CD14-positive monocyte (primary cell): ENCODE data around the gene ECSIT. TPM values are rescaled to one million over a fixed set of nuclear protein-coding genes. Genes with fewer than 3 reads are reported as not detected.

ENCODE experiments used
- DNase-seq, 3 donors: peaks; one replicate each; pipeline ENCODE4 v3.0.0-alpha.2; 2011 to 2022
- H2AFZ ChIP-seq: 2 replicates; pipeline ENCODE4 v1.6.0; 2012; ENCODE audit warnings: mild to moderate bottlenecking, low read depth, low read length, inconsistent platforms; ENCODE audit not compliant: insufficient read depth, poor library complexity, severe bottlenecking
- H3K27ac ChIP-seq, 2 donors: 1 replicate in 1 of 2; 2 replicates in 1 of 2; pipeline ENCODE4 v1.5.1; 2012 to 2013; ENCODE audit warnings: low read length in 2 of 2, control low read depth in 1 of 2, inconsistent platforms in 1 of 2, low read depth in 1 of 2, mild to moderate bottlenecking in 1 of 2
- H3K27me3 ChIP-seq, 2 donors: one replicate each; pipeline versions ENCODE4 v1.6.0 to v1.6.1; 2011 to 2013; ENCODE audit warnings: low read length in 2 of 2; ENCODE audit not compliant: control insufficient read depth in 2 of 2, insufficient read depth in 2 of 2
- H3K36me3 ChIP-seq, 2 donors: replicated peaks in 1 of 2; 1 replicate in 1 of 2; 2 replicates in 1 of 2; pipeline versions ENCODE4 v1.5.1 to v1.6.1; 2012 to 2013; ENCODE audit warnings: low read length in 2 of 2, control low read depth in 1 of 2, inconsistent platforms in 1 of 2, mild to moderate bottlenecking in 1 of 2; ENCODE audit not compliant: insufficient read depth in 2 of 2, control insufficient read depth in 1 of 2
- H3K4me1 ChIP-seq, 2 donors: 1 replicate in 1 of 2; 2 replicates in 1 of 2; pipeline versions ENCODE4 v1.5.1 to v1.6.1; 2012 to 2013; ENCODE audit warnings: low read length in 2 of 2, control low read depth in 1 of 2, inconsistent platforms in 1 of 2, mild to moderate bottlenecking in 1 of 2, moderate library complexity in 1 of 2; ENCODE audit not compliant: insufficient read depth in 2 of 2, control insufficient read depth in 1 of 2
- H3K4me2 ChIP-seq: replicated peaks from 2 replicates; pipeline ENCODE3; 2012; ENCODE audit warnings: low read length, moderate library complexity, mild to moderate bottlenecking; ENCODE audit not compliant: poor library complexity, severe bottlenecking; ENCODE audit errors: extremely low read depth
- H3K4me3 ChIP-seq, 3 experiments: fragments of 200-600 bp in 1 of 3; sonication (generic) in 1 of 3; replicated peaks in 1 of 3; 1 replicate in 2 of 3; 2 replicates in 1 of 3; pipeline ENCODE4 v1.5.1; 2011 to 2013; ENCODE audit warnings: low read length in 3 of 3, mild to moderate bottlenecking in 3 of 3, control low read depth in 2 of 3, low read depth in 2 of 3, inconsistent platforms in 1 of 3, moderate library complexity in 1 of 3
- H3K79me2 ChIP-seq: 2 replicates; pipeline ENCODE4 v1.6.0; 2012; ENCODE audit warnings: mild to moderate bottlenecking, control low read depth, inconsistent platforms, low read length, moderate library complexity; ENCODE audit not compliant: insufficient read depth
- H3K9ac ChIP-seq: 2 replicates; pipeline ENCODE4 v1.6.0; 2017; ENCODE audit warnings: low read length, mild to moderate bottlenecking; ENCODE audit not compliant: insufficient read depth, poor library complexity, severe bottlenecking
- H3K9me3 ChIP-seq, 2 donors: replicated peaks in 1 of 2; 1 replicate in 1 of 2; 2 replicates in 1 of 2; pipeline versions ENCODE4 v1.5.1 to v1.6.1; 2012 to 2013; ENCODE audit warnings: low read length in 2 of 2, control low read depth in 1 of 2; ENCODE audit not compliant: control insufficient read depth in 1 of 2, insufficient read depth in 1 of 2
- H4K20me1 ChIP-seq: 2 replicates; pipeline ENCODE4 v1.6.0; 2012; ENCODE audit warnings: mild to moderate bottlenecking, low read length, control low read depth, moderate library complexity; ENCODE audit not compliant: insufficient read depth
- H3K27ac Mint-ChIP-seq, 7 donors: one replicate each; pipeline ENCODE4 v1.8.0; 2020; ENCODE audit warnings: mild to moderate bottlenecking in 7 of 7, mixed read lengths in 7 of 7, moderate library complexity in 6 of 7, inconsistent platforms in 2 of 7
- H3K27me3 Mint-ChIP-seq, 3 donors: one replicate each; pipeline ENCODE4 v1.8.0; 2021 to 2022; ENCODE audit warnings: low read depth in 3 of 3, mild to moderate bottlenecking in 3 of 3, mixed read lengths in 3 of 3, moderate library complexity in 3 of 3, inconsistent platforms in 1 of 3
- H3K36me3 Mint-ChIP-seq, 2 donors: one replicate each; pipeline ENCODE4 v1.8.0; 2020; ENCODE audit warnings: mixed read lengths in 2 of 2, inconsistent platforms in 1 of 2, mild to moderate bottlenecking in 1 of 2
- H3K4me1 Mint-ChIP-seq: one replicate; pipeline ENCODE4 v1.8.0; 2020; ENCODE audit warnings: mild to moderate bottlenecking, mixed read lengths
- H3K4me3 Mint-ChIP-seq, 2 donors: one replicate each; pipeline ENCODE4 v1.8.0; 2020; ENCODE audit warnings: mild to moderate bottlenecking in 2 of 2, mixed read lengths in 2 of 2, moderate library complexity in 1 of 2
- H3K9me3 Mint-ChIP-seq, 7 donors: one replicate each; pipeline ENCODE4 v1.8.0; 2020 to 2022; ENCODE audit warnings: mixed read lengths in 7 of 7, mild to moderate bottlenecking in 6 of 7, moderate library complexity in 6 of 7, inconsistent platforms in 2 of 7
- WGBS: methylation state at CpG from one replicate; pipeline ENCODE4 v1.1.5; 2013; ENCODE audit warnings: missing lambda C conversion rate; ENCODE audit not compliant: insufficient coverage; 5-methylcytosine and 5-hydroxymethylcytosine counted together
- intact Hi-C, 2 donors: fragments of 100-400 bp; cut with micrococcal nuclease; formaldehyde crosslinking; loops; one replicate each; pipeline versions ENCODE4 v1.15.0 to v1.15.1; 2023
- polyA plus RNA-seq, 3 donors: library from polyadenylated mRNA; depleted of rRNA in 1 of 3; unstranded in 2 of 3; stranded (reverse) in 1 of 3; fragments of 300-500 nt in 2 of 3; fragments of >200 nt in 1 of 3; fragmentation: Illumina TruSeq in 2 of 3; gene quantifications; 1 replicate in 2 of 3; 2 replicates in 1 of 3; pipeline ENCODE4 v1.2.3, GENCODE V29; 2012 to 2021
- TF ChIP-seq, protein P1 (sequence below): fragments of 200-600 bp; IDR thresholded peaks from one replicate; pipeline ENCODE4 v1.8.0; 2022; ENCODE audit warnings: antibody characterized with exemption, mild to moderate bottlenecking

Gene ECSIT
- polyA plus RNA-seq, 3 donors, result 26.4 to 31.6 (median 28.3) TPM

DNA sequence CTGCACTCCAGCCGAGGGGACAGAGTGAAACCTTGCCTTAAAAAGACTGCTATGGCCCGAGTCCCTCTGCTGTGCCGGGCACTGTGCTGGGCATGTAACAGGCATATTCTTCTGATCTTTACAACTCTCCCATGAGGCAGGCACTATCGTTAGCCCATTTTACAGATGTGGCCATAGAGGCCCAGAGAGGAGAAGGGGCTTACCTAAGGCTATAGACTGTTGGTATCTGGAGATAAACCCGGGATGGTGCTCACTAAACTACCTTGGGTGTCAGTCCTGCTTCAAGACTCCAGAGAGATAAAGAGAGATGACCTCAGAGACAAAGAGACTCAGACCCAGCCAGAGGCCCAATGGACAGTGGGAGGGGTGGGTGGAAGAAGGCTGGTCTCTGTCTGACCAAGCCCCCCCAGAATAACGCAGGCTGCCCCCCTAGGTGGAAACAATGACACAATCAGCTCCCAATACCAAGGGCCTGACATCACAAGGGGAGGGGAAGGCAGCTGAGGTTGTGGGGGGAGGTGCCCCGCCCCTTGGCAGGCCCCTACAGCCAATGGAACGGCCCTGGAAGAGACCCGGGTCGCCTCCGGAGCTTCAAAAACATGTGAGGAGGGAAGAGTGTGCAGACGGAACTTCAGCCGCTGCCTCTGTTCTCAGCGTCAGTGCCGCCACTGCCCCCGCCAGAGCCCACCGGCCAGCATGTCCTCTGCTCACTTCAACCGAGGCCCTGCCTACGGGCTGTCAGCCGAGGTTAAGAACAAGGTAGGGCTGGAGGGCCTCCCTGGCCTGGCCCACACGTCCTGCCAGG is 9.5 kb upstream of the ECSIT start, which contains the start of gene CNN1:
Gene CNN1 (plus strand): TSS at position 620 of the 805 bp plus-strand sequence. CDS start 77 bp downstream, at position 697.
- Mint-ChIP-seq H3K27me3 (peaks cover 30 to 44% (median 33%) of the 10 kb centered on the region in 3 donors), H3K4me3 (peak within 1 kb of the TSS in 1 of 2 donors; percentile 87), H3K4me1 (peaks cover 21% of the 10 kb centered on the region), H3K9me3 (peaks cover 6 to 13% (median 8%) of the 10 kb centered on the region in 7 donors), H3K36me3 (peaks cover 0 to 5% of the 10 kb centered on the region in 2 donors), H3K27ac (no peak within 1 kb of the TSS)
- H3K9ac ChIP-seq, result no peak within 1 kb of the TSS
- peaks cover 12 to 36% of the 10 kb centered on the region in 2 donors for H3K27me3 ChIP-seq
- intact Hi-C loops, result no loop called here
- peaks cover 0 to 4% of the 10 kb centered on the region in 2 donors for H3K9me3 ChIP-seq
- no peaks in the 10 kb centered on the region for H3K79me2 ChIP-seq
- no peak for DNase-seq
- WGBS, result 16% methylated on average over 16 of the region's 21 CpGs
- H3K27ac ChIP-seq, result no peak within 1 kb of the TSS
- peaks cover 17 to 22% of the 10 kb centered on the region in 2 donors for H3K4me1 ChIP-seq
- H3K36me3 ChIP-seq, result no peaks in the 10 kb centered on the region
- no peaks in the 10 kb centered on the region for H4K20me1 ChIP-seq
- H3K4me3 ChIP-seq, result no peak within 1 kb of the TSS
- no peak within 1 kb of the TSS for H2AFZ ChIP-seq
- no peak within 1 kb of the TSS for H3K4me2 ChIP-seq
- TF ChIP-seq, protein P1, sequence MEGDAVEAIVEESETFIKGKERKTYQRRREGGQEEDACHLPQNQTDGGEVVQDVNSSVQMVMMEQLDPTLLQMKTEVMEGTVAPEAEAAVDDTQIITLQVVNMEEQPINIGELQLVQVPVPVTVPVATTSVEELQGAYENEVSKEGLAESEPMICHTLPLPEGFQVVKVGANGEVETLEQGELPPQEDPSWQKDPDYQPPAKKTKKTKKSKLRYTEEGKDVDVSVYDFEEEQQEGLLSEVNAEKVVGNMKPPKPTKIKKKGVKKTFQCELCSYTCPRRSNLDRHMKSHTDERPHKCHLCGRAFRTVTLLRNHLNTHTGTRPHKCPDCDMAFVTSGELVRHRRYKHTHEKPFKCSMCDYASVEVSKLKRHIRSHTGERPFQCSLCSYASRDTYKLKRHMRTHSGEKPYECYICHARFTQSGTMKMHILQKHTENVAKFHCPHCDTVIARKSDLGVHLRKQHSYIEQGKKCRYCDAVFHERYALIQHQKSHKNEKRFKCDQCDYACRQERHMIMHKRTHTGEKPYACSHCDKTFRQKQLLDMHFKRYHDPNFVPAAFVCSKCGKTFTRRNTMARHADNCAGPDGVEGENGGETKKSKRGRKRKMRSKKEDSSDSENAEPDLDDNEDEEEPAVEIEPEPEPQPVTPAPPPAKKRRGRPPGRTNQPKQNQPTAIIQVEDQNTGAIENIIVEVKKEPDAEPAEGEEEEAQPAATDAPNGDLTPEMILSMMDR, result no peak

DNA sequence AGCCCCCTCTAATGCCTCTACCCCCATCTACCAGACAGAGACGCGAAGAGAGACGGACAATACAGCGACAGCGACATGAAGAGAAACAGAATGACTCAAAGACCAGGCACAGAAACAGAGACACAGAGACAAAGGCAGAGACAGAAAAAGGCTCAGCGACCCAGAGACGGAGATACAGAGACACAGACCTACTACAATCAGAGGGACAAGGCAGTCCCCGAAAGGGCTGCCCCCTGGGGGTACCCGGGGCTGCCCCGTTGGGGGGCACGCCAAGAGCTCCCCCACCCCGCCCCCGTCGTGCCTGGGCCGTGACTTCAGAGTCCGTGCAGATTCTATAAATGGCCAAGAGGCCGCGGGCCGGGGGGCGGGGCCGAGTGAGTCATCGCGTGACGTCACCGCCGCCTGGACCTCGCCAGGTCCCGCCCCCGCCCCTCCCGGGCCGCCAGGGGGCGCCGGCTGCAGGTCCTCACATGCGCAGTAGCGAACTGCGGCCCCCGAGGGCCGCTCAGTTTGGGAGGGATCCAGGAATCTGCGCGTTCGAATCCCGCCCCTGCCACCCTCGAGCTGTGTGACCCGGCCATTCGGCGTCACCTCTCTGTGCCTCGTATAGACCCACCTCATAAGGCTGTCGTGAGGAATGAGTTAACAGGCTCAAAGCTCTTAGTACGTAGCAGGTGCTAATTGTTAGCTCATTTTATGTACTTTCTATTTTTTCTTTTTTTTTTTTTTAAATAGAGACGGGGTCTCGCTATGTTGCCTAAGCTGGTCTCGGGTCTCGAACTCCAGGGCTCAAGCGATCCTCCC is 7.1 kb upstream of the ECSIT start:
- peak overlapping the region; percentile 76 for H2AFZ ChIP-seq
- 17% methylated on average over 51 of the region's 54 CpGs for WGBS
- peak overlapping the region; percentile 50 for H3K4me2 ChIP-seq
- H3K27me3 Mint-ChIP-seq, result peaks cover 24 to 36% (median 29%) of the 10 kb centered on the region in 3 donors
- no peaks in the 10 kb centered on the region for H3K79me2 ChIP-seq
- peaks cover 12 to 32% of the 10 kb centered on the region in 2 donors for H3K27me3 ChIP-seq
- intact Hi-C loops, result loop anchor here in 1 of 2 donors (2.0 kb wide), 2 partner anchors 23 to 51 kb away; partner anchors contain the start of gene ELOF1
- H3K4me3 ChIP-seq, result peak overlapping the region in 1 of 3 experiments; percentile 58
- peaks cover 0 to 5% of the 10 kb centered on the region in 2 donors for H3K36me3 Mint-ChIP-seq
- H3K4me1 Mint-ChIP-seq, result peaks cover 21% of the 10 kb centered on the region
- peak; percentile 83 to 91 (median 83) for DNase-seq
- H3K4me3 Mint-ChIP-seq, result peak overlapping the region; percentile 49 to 79
- H3K9me3 ChIP-seq, result peaks cover 0 to 4% of the 10 kb centered on the region in 2 donors
- peak overlapping the region; percentile 39 to 78 for H3K27ac ChIP-seq
- H3K9me3 Mint-ChIP-seq, result peaks cover 6 to 13% (median 8%) of the 10 kb centered on the region in 7 donors
- TF ChIP-seq, protein P1, result peak; percentile 93
- H3K9ac ChIP-seq, result peak overlapping the region; percentile 42
- H3K36me3 ChIP-seq, result no peaks in the 10 kb centered on the region
- H3K4me1 ChIP-seq, result peaks cover 17 to 22% of the 10 kb centered on the region in 2 donors
- no peaks in the 10 kb centered on the region for H4K20me1 ChIP-seq
- peak overlapping the region; percentile 84 to 94 (median 91) for H3K27ac Mint-ChIP-seq
